Fibroblast of villous mesenchyme (primary cell): ENCODE results near the gene KCNK3. TPM values are rescaled to one million over a fixed set of nuclear protein-coding genes. Genes with fewer than 3 reads are reported as not detected.

ENCODE experiments used
- DNase-seq: peaks from one replicate; pipeline ENCODE4 v3.0.0-alpha.2; 2010; ENCODE audit warnings: low read depth
- H3K4me3 ChIP-seq: 2 replicates; pipeline ENCODE4 v1.5.1; 2011; ENCODE audit warnings: low read depth, mild to moderate bottlenecking, low read length
- CTCF ChIP-seq: IDR thresholded peaks from 2 replicates; pipeline ENCODE4 v1.5.1; 2012; ENCODE audit warnings: low read depth, mild to moderate bottlenecking, low read length; ENCODE audit not compliant: insufficient read depth
- total RNA-seq: library from RNA; depleted of rRNA; stranded (reverse); fragments of >200 nt; gene quantifications from 2 replicates; pipeline ENCODE4 v1.2.3, GENCODE V29; 2012

KCNK3 gene
- total RNA-seq, 1 donor = under 0.01 TPM

GRCh38 chr2:26705126-26705525 is 12.6 kb downstream of the KCNK3 start:
- no peak for TF ChIP-seq CTCF
- H3K4me3 ChIP-seq = no peak overlapping the region
- no peak for DNase-seq

- no peak for TF ChIP-seq CTCF
- H3K4me3 ChIP-seq = no peak overlapping the region
- DNase-seq = no peak
Measured at GRCh38 chr2:26706093-26706492, 13.6 kb downstream of the KCNK3 start.

- DNase-seq = no peak
- no peak overlapping the region for H3K4me3 ChIP-seq
- no peak for TF ChIP-seq CTCF
Measured at GRCh38 chr2:26706616-26707473, 14.3 kb downstream of the KCNK3 start.

- TF ChIP-seq CTCF = no peak
- no peak for DNase-seq
- no peak overlapping the region for H3K4me3 ChIP-seq
Measured at GRCh38 chr2:26707747-26708146, 15.2 kb downstream of the KCNK3 start.

GRCh38 chr2:26708457-26708856 is 15.9 kb downstream of the KCNK3 start:
- TF ChIP-seq CTCF = no peak
- no peak for DNase-seq
- no peak overlapping the region for H3K4me3 ChIP-seq

- DNase-seq = no peak
- H3K4me3 ChIP-seq = no peak overlapping the region
- no peak for TF ChIP-seq CTCF
Measured at GRCh38 chr2:26709323-26710110, 17.0 kb downstream of the KCNK3 start.
